Stimulated activated CD8-positive, alpha-beta memory T cell treated with anti-CD3 and anti-CD28 coated beads, Interleukin-7, amount 100 ng/mL, for 1 hour (primary cell): ENCODE results near the gene CIDEA.

Experiments
- DNase-seq, 2 donors: peaks; one replicate each; pipeline ENCODE4 v3.0.0-alpha.2; 2020; ENCODE audit warnings: low read depth in 2 of 2

The CIDEA gene

DNA sequence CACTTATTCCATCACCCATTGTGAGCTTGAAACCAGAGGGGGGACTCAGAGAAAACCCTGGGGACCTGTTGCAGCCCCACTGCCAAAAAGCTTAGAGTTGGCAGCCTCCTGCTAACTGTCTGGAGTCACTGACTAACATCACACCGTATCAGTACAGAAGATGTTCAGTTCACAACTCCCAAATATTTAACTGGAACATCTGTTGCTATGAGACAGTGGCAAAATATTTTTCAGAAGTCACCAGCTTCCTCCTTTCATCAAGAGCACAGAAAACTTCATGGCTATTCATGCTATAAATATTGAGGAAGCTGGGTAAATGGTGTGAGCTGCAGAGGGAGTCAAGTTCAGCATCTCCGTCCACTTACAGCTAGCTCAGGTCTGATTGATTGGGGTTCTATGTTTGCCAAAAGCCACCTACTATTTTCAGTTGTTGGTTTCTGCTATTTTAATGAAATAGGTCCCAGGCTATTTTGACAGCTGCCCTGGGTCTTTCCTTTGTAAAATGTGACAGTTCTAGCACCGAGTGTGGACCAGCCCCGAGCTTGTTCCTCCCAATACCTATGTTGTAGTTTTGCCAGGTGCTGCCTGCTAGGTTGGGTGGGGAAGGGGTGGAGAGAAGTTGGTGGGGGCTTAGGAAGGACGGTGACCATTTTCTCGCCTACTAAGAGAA lies 63.6 kb downstream of the CIDEA start:
- DNase-seq, result no peak

GRCh38 chr18:12318334-12318697 lies 64.2 kb downstream of the CIDEA start:
- no peak for DNase-seq

DNA sequence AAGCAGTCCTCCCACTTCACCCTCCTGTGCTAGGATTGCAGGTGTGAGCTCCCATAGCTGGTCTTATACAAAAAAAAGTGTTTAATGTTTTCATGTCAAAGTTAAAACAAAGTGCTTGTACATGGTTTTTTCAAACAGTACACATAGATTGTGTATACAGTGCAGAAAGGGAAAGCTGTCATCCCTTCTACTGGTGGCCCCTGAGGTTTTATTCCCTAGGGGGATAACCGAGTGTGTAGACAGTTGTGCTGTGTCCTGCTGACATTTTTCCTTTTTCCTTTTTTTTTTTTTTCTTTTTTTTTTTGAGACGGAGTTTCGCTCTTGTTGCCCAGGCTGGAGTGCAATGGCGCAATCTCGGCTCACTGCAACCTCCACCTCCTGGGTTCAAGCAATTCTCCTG lies 64.7 kb downstream of the CIDEA start:
- no peak for DNase-seq

DNA sequence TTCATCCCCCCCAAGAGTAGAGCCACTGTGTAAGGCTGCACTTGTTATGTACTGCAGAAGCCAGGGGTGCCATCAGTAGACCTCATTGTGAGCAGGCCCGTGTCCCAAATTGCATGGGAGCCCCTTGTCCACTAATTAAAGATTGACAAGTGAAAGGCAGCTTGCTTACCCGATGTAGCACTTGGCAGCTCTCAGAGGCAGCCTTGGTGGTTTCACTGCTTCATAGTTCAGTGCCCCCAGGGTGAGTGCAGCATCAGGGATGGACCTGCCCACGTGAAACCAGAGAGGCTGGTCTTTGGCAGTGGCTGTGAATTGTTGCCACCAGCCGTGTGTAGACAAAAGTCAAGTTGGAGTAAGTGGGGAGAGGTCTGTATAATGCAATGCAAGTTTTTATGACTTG lies 67.2 kb downstream of the CIDEA start:
- DNase-seq, result no peak

GRCh38 chr18:12324991-12325725 lies 71.0 kb downstream of the CIDEA start:
- DNase-seq, result no peak

DNA sequence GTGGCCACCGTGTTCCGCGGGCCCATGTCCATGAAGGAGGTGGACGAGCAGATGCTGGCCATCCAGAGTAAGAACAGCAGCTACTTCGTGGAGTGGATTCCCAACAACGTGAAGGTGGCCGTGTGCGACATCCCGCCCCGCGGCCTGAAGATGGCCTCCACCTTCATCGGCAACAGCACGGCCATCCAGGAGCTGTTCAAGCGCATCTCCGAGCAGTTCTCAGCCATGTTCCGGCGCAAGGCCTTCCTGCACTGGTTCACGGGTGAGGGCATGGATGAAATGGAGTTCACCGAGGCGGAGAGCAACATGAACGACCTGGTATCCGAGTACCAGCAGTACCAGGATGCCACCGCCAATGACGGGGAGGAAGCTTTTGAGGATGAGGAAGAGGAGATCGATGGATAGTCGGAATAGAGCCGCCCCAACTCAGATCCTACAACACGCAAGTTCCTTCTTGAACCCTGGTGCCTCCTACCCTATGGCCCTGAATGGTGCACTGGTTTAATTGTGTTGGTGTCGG lies 71.6 kb downstream of the CIDEA start:
- no peak for DNase-seq

- no peak for DNase-seq
Measured at GRCh38 chr18:12326711-12327460, 72.7 kb downstream of the CIDEA start.
